PFSK-1 (cell line): ENCODE results near the gene E2F4.

Experiments
- FOXP2 ChIP-seq: optimal IDR thresholded peaks from 2 replicates; pipeline ENCODE3; 2011; ENCODE audit warnings: borderline replicate concordance, control low read depth, inconsistent platforms; ENCODE audit not compliant: insufficient read depth; ENCODE audit errors: extremely low read length, extremely low read depth
- POLR2AphosphoS5 ChIP-seq: IDR thresholded peaks from 2 replicates; pipeline ENCODE4 v1.6.1; 2012; ENCODE audit warnings: low read depth, mild to moderate bottlenecking, control low read depth, low read length, moderate library complexity
- SIN3A ChIP-seq: IDR thresholded peaks from 2 replicates; pipeline ENCODE4 v1.6.1; 2012; ENCODE audit warnings: mild to moderate bottlenecking, low read length, moderate library complexity, borderline replicate concordance; ENCODE audit not compliant: insufficient read depth
- TAF1 ChIP-seq: IDR thresholded peaks from 2 replicates; pipeline ENCODE4 v1.6.1; 2012; ENCODE audit warnings: low read length, control low read depth, borderline replicate concordance; ENCODE audit not compliant: insufficient read depth
- TF ChIP-seq, protein P1 (sequence below), 2 experiments: IDR thresholded peaks; 2 replicates each; pipeline versions ENCODE4 v1.6.1 to v1.8.0; 2011 to 2012; ENCODE audit warnings: low read depth in 2 of 2, low read length in 2 of 2, control low read depth in 1 of 2, inconsistent platforms in 1 of 2, mild to moderate bottlenecking in 1 of 2, moderate library complexity in 1 of 2; ENCODE audit not compliant: insufficient read depth in 1 of 2

E2F4 gene

DNA sequence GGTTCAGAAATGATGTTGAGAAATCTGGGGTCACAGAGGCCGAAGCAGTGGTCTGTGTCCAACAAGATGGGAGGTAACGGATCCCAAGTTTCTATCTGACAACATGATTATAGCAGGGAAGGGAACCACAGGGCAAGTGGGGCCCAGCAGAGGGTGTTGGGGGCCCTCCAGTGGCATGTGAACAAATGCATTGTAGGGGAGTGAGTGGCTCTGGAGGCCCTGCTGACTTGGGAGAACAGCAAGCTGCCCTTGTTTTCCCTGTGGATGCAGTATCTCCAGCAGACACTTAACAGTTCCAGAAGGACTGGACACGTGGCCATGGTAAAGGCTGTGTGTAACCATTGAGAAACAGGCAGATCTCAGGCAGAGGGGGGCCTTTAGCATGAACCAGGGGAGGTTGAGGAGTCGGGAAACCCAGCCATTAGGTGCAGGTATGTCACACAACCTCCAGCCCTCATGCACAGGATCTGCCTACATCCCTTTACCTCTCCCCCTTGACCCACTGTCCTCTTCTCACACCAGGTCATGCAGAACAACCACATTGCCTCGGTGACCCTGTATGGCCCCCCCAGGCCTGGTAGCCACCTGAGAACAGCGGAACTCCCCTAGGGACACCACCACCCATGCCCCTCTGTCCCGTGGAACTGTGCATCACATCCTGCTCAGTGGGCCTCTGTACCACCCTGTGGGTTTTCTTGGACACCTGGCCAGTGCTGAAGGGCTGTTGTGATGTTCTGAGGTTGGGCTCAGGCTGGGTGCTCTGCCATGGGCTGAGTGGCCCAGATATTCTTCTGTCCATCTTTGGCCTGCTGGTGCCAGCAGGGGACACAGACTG, 45.2 kb upstream of the E2F4 start:
- no peak for TF ChIP-seq SIN3A
- TF ChIP-seq FOXP2: no peak
- TF ChIP-seq, protein P1, sequence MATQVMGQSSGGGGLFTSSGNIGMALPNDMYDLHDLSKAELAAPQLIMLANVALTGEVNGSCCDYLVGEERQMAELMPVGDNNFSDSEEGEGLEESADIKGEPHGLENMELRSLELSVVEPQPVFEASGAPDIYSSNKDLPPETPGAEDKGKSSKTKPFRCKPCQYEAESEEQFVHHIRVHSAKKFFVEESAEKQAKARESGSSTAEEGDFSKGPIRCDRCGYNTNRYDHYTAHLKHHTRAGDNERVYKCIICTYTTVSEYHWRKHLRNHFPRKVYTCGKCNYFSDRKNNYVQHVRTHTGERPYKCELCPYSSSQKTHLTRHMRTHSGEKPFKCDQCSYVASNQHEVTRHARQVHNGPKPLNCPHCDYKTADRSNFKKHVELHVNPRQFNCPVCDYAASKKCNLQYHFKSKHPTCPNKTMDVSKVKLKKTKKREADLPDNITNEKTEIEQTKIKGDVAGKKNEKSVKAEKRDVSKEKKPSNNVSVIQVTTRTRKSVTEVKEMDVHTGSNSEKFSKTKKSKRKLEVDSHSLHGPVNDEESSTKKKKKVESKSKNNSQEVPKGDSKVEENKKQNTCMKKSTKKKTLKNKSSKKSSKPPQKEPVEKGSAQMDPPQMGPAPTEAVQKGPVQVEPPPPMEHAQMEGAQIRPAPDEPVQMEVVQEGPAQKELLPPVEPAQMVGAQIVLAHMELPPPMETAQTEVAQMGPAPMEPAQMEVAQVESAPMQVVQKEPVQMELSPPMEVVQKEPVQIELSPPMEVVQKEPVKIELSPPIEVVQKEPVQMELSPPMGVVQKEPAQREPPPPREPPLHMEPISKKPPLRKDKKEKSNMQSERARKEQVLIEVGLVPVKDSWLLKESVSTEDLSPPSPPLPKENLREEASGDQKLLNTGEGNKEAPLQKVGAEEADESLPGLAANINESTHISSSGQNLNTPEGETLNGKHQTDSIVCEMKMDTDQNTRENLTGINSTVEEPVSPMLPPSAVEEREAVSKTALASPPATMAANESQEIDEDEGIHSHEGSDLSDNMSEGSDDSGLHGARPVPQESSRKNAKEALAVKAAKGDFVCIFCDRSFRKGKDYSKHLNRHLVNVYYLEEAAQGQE (IDR thresholded peaks at IDR 0.05; ENCODE audit: insufficient read depth in 1 of 2, low read depth in 2 of 2, low read length in 2 of 2): no peak
- TF ChIP-seq TAF1: no peak
- TF ChIP-seq POLR2AphosphoS5: no peak

DNA sequence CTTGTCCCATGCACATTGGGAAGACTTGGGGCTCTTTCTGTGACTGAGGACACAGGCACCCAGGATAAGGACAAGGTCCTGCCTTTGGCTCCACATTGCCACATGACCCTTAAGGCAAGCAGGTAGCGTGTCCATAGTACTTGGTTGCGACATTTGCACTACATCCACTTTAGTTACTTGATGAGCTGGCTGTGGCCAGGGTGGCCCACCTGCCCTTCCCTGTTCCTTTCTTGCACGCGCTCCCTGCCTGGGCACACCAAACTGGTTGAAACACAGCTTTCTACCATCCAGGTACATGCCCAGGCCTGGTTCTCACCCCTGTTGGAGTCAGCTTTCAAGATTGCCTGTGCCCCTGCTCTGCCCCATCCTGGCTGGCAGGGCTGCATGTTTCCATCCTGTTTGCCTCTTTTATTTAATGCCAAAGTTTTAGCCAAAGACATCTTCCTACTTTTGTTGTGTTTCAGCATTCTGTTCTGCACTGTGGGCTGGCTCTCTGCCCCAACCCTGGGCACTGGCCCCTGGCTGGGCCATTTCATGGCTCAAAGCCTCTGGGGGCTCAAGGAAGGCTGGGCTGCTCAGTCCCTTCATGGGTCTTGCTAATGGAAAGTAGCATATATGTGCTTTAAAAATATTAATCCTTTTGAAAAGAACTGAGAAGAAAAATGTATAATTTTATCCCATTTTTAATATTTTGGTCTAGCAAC, 44.4 kb upstream of the E2F4 start:
- TF ChIP-seq TAF1 (no peak), FOXP2 (no peak), SIN3A (no peak), POLR2AphosphoS5 (no peak)
- TF ChIP-seq, protein P1 (IDR thresholded peaks at IDR 0.05; ENCODE audit: insufficient read depth in 1 of 2, low read depth in 2 of 2, low read length in 2 of 2): no peak

DNA sequence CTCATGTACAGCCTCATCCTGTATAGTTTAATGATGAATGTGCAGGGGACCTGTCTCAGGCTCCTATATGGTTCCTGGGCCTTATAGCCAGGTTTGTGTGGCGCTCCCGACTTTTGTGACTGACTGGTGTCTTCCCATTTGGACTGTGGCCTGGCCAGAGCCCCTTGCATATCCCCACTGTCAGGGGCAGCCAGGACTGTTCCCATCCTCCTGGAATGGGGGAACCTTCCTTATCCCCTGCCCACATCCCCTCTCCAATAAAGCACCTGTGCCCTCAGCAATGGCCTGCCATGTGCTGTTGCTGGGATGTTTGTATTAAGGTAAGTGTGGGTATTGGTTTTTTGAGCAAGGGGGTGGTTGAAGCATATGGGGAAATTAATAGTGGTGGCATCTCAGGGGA, 43.7 kb upstream of the E2F4 start:
- TF ChIP-seq POLR2AphosphoS5 (no peak), SIN3A (no peak), TAF1 (no peak), FOXP2 (no peak)
- TF ChIP-seq, protein P1 (IDR thresholded peaks at IDR 0.05; ENCODE audit: insufficient read depth in 1 of 2, low read depth in 2 of 2, low read length in 2 of 2): no peak

DNA sequence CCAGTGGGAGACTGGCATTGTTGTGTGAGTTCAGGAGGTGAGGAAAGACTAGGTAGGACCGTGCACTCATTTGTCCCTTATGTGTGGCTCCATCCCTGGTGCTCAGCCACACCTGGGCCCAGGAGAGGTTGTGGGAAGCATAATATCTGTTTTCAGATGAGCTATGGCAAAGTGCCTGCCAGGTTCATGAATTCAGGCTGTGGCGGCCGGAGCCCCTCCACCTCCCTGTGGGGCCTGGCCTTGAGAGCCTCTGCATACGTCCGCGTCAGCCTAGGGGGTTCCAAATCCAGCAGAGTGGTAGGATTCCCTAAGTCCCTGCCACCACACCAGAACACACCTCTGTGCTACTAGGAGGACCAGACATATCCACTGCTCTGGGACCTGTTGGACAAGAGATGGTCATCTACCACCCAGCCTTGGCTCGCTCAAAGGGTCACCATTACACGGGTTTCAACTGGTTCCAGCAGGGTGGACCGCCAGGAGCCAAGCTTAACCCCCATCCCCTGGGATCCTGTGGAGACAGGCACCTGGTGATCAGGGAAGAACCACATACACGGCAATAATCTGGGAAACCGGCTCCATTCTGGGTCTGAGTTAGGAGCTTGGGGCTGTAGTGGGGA, 43.2 kb upstream of the E2F4 start:
- no peak for TF ChIP-seq TAF1
- no peak for TF ChIP-seq POLR2AphosphoS5
- TF ChIP-seq, protein P1 (IDR thresholded peaks at IDR 0.05; ENCODE audit: insufficient read depth in 1 of 2, low read depth in 2 of 2, low read length in 2 of 2): no peak
- TF ChIP-seq SIN3A: no peak
- TF ChIP-seq FOXP2: no peak
